Immature natural killer cell (primary cell): ENCODE results near the gene KCNH4. TPM values are rescaled to one million over a fixed set of nuclear protein-coding genes. Genes with fewer than 3 reads are reported as not detected.
"Not testable (repeated sequence)": the region's sequence is repeated elsewhere in the genome, so short reads cannot be mapped to it uniquely, and the experiment has no call there.

Experiments used
- DNase-seq, 3 donors: peaks; one replicate each; pipeline ENCODE4 v3.0.0; 2022; ENCODE audit warnings: mixed read lengths in 1 of 3
- H3K27ac Mint-ChIP-seq, 6 donors: one replicate each; pipeline ENCODE4 v1.8.0; 2020; ENCODE audit warnings: mixed read lengths in 6 of 6, mild to moderate bottlenecking in 5 of 6, inconsistent platforms in 4 of 6, moderate library complexity in 3 of 6
- H3K27me3 Mint-ChIP-seq, 3 donors: one replicate each; pipeline ENCODE4 v1.8.0; 2020 to 2021; ENCODE audit warnings: low read depth in 3 of 3, mild to moderate bottlenecking in 3 of 3, mixed read lengths in 3 of 3, moderate library complexity in 3 of 3, inconsistent platforms in 1 of 3
- H3K36me3 Mint-ChIP-seq, 3 donors: one replicate each; pipeline ENCODE4 v1.8.0; 2020; ENCODE audit warnings: mixed read lengths in 3 of 3, inconsistent platforms in 2 of 3, mild to moderate bottlenecking in 2 of 3
- H3K4me1 Mint-ChIP-seq, 2 donors: one replicate each; pipeline ENCODE4 v1.8.0; 2020; ENCODE audit warnings: inconsistent platforms in 2 of 2, mild to moderate bottlenecking in 2 of 2, mixed read lengths in 2 of 2, moderate library complexity in 1 of 2
- H3K4me3 Mint-ChIP-seq, 5 donors: one replicate each; pipeline ENCODE4 v1.8.0; 2020; ENCODE audit warnings: mild to moderate bottlenecking in 5 of 5, mixed read lengths in 5 of 5, inconsistent platforms in 3 of 5, moderate library complexity in 3 of 5
- H3K9me3 Mint-ChIP-seq, 6 donors: one replicate each; pipeline ENCODE4 v1.8.0; 2020; ENCODE audit warnings: mild to moderate bottlenecking in 6 of 6, mixed read lengths in 6 of 6, inconsistent platforms in 4 of 6, moderate library complexity in 3 of 6
- polyA plus RNA-seq, 3 donors: library from polyadenylated mRNA; unstranded; fragments of 300-500 nt; fragmentation: Illumina TruSeq; gene quantifications; one replicate each; pipeline ENCODE4 v1.2.3, GENCODE V29; 2021

KCNH4 gene
- polyA plus RNA-seq, 3 donors from 2014 or later, result not detected

DNA sequence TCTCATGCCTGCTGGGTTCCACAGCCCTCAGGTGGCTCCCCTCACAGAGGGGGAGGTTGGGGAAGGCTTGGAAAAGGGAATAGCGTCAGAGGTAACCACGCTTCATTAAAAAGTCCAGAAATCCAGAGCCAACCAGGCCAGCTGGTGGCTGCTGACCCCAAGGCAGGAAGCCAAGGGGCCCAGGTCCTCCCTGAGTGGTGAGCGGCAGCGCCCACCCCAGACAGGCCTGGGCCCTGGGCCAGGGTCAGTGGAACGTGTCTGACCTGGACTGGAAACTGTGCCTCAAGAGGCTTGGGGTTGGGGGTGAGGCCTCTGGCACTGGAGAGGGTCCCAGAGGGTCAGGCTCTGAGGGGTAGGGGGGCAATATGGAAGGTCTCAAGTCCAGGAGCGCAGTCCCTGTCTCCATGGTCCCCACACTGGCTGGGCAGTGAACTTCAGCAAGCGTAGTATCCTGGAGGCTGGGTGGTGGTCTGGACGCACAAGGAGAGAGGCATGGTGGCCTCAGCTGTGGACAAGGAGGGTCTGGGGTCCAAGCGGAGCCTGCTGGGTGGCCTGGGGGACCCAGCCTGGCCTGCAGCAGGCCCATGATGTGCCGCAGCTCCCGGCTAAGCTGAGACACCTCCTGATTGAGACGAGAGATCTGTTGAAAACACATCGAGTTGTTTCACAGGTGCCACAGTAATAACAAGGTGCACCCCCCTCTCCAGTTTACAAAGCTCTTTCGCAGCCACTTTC, 21.0 kb downstream of the KCNH4 start:
- peaks cover 1 to 6% (median 2%) of the 10 kb centered on the region in 3 donors for H3K27me3 Mint-ChIP-seq
- peaks cover 9 to 11% of the 10 kb centered on the region in 2 donors for H3K4me1 Mint-ChIP-seq
- no peak overlapping the region for H3K27ac Mint-ChIP-seq
- no peak overlapping the region for H3K4me3 Mint-ChIP-seq
- no peaks in the 10 kb centered on the region for H3K9me3 Mint-ChIP-seq
- no peak for DNase-seq
- H3K36me3 Mint-ChIP-seq, result no peaks in the 10 kb centered on the region

DNA sequence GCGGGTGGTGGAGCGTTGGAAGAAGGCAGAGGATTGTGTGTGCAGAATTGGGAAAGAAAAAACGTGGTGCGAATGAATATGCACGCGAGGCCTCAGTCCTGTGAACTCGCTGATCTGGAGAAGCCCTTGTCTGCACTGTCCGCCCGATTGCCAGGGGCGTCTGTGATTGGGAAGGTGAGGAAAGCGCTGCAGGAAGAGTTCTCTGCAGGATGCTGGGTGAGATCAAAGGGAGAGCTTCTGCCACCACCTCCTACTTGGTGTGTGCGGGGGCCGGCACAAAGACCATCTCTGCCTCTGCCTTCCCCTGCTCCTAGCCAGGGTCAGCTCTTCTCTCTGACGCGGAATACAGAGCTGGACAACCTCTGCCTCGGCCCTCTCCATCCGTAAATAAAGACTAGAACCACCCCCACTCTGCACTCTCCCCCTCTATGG, 25.3 kb downstream of the KCNH4 start:
- Mint-ChIP-seq H3K4me3 (peak overlapping the region; percentile 81 to 97 (median 93)), H3K27ac (peak overlapping the region in 3 of 6 donors; percentile 8 to 45 (median 21)), H3K36me3 (no peaks in the 10 kb centered on the region), H3K4me1 (peaks cover 40 to 45% of the 10 kb centered on the region in 2 donors), H3K9me3 (no peaks in the 10 kb centered on the region), H3K27me3 (peaks cover 2 to 7% (median 7%) of the 10 kb centered on the region in 3 donors)
- DNase-seq, result no peak

DNA sequence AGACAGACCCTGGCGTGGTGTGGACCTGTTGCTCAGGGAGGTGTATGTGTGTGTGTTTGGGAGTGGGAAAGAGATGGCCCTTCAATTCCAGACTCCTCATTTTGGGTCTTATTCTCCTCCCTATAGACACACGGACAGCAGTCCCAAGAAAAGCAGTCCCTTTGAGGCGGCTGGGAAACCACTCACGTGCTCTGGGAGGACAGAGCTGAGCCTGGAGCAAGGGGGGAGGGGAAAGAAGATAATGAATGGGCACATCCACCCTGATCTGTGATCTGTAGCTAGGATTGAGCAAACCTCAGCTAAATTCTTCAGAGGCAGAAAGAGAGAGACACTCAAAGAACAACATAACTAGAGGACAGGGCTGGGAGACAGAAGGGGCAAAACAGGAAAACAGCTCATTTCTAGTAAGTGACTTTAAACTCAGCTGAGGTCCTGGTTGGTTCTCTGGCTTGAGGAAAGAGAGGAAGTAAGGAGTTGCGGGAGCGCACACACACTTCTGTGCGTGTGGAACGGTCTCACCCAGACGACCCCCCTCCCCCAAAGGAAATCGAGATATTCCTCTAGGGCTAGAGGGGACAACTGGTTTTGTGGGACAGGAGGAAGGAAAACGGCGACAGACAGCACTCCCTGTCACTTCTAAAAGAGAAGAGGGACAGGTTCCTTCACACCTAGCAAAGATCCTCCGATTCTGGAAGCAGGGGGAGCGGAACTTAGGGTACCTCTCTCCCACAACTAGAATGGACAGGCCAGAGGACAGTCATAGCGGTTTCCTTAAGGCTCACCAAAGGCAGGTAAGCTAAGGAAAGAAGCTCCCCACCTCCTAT, 26.8 kb downstream of the KCNH4 start:
- DNase-seq, result peak in 1 of 3 donors; percentile 17
- H3K4me3 Mint-ChIP-seq, result peak overlapping the region; percentile 81 to 97 (median 93)
- peak overlapping the region; percentile 70 to 96 (median 92) for H3K27ac Mint-ChIP-seq
- no peaks in the 10 kb centered on the region for H3K9me3 Mint-ChIP-seq
- H3K4me1 Mint-ChIP-seq, result peaks cover 40 to 45% of the 10 kb centered on the region in 2 donors
- peaks cover 2 to 7% (median 7%) of the 10 kb centered on the region in 3 donors for H3K27me3 Mint-ChIP-seq
- H3K36me3 Mint-ChIP-seq, result no peaks in the 10 kb centered on the region

DNA sequence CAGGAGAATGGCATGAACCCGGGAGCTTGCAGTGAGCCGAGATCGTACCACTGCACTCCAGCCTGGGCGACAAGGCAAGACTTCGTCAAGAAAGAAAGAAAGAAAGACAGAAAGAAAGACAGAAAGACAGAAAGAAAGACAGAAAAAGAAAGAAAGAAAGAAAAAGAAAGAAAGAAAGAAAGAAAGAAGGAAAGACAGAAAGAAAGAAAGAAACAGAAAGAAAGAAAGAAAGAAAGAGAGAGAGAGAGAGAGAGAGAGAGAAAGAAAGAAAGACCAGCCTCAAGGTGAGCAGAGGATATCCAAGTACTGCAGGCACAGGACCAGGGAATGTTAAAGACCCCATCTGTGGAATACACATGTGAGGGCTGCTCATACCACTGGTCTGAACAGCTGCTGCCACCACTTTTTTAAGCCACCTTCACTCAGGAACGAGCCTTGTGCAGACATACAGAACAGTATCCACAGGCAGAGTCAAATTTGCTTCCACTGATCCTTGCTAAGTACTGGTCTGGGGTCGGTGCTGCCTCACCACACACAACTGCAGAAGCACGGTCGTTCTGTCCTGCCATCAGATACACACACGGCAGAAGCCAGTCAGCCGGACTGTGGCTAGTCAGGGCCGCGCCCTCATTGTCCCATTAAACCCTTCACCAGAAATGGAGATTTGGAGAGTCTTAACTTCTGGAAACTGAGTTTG, 33.9 kb downstream of the KCNH4 start:
- Mint-ChIP-seq H3K27ac (peak overlapping the region in 2 of 6 donors; percentile 59 to 73), H3K27me3 (peaks cover 0 to 2% (median 0%) of the 10 kb centered on the region in 3 donors), H3K4me1 (peaks cover 30 to 55% of the 10 kb centered on the region in 2 donors), H3K36me3 (peaks cover 0 to 11% (median 9%) of the 10 kb centered on the region in 3 donors), H3K9me3 (no peaks in the 10 kb centered on the region), H3K4me3 (no peak overlapping the region)
- no peak for DNase-seq

DNA sequence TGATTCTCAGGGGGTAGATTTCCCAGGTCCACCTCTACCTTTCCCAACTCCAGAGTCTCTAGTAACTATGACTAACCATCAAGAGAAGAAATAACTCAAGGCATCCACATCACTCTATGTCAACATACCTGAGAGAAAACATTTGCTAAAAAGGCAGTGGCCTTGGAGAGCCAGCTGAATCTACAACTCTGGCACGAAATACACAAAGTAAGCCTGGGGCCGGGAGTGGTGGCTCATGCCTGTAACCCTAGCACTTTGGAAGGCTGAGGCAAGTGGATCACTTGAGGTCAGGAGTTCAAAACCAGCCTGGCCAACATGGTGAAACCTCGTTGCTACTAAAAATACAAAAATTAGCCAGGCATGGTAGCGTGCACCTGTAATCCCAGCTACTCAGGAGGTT, 37.8 kb downstream of the KCNH4 start:
- H3K27me3 Mint-ChIP-seq, H3K36me3 Mint-ChIP-seq, H3K4me3 Mint-ChIP-seq, DNase-seq, H3K9me3 Mint-ChIP-seq: not testable (repeated sequence)
- Mint-ChIP-seq H3K4me1 (peaks cover 35 to 59% of the 10 kb centered on the region in 2 donors), H3K27ac (peak overlapping the region in 2 of 6 donors; percentile 18 to 25)

DNA sequence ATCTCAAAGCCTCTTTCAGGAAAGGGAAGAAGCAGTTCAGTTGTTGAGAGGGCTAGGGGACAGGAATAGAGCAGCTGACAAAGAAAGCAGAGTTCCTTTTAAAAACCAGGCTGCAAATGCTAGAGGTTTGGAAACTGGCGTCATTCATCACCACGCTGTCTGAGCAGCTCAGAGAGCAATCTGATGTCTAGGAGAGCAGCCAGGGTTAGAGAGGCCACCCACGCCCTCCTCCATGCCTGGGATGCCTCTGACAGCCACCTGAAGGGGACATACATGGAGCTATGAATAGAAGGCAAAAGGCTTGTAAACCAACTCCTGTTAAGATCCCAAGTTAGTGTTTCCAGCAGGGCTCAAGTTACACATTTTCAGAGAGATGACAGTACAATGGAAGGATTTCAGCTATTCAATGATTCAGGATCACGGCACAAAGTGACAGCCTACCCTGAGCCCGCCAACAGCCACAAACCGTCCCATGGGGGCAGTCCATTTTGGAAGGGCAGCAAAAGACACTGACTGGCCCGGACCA, 38.5 kb downstream of the KCNH4 start:
- no peak overlapping the region for H3K4me3 Mint-ChIP-seq

DNA sequence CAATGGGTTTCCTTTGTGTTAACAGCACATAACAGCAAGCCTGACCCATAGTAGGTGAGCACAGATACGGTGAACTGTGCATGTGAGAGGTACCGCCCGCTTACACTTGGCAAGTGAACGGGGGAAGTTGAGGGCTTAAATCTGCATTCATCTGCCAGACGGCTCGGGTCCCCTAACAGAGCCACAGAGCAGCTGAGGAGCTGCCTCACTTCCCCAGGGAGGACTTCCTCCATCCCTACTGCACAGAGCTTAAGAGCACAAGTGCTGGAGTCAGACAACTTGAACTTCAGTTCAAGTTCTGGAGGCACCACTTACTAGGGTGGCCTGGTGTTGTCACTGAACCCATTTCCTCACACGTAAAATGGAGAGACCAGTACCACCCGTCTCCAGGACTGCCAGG, 39.6 kb downstream of the KCNH4 start:
- no peaks in the 10 kb centered on the region for H3K9me3 Mint-ChIP-seq
- no peak for DNase-seq
- H3K4me3 Mint-ChIP-seq, result no peak overlapping the region
- H3K27ac Mint-ChIP-seq, result peak overlapping the region in 2 of 6 donors; percentile 17 to 34
- peaks cover 35 to 55% of the 10 kb centered on the region in 2 donors for H3K4me1 Mint-ChIP-seq
- H3K36me3 Mint-ChIP-seq, result peaks cover 0 to 6% (median 4%) of the 10 kb centered on the region in 3 donors
- peaks cover 0 to 4% (median 0%) of the 10 kb centered on the region in 3 donors for H3K27me3 Mint-ChIP-seq

More for the DNA sequence above, 38.5 kb downstream of the KCNH4 start:
- Mint-ChIP-seq H3K27me3 (peaks cover 0 to 4% (median 0%) of the 10 kb centered on the region in 3 donors), H3K36me3 (peaks cover 0 to 6% (median 5%) of the 10 kb centered on the region in 3 donors), H3K4me1 (peaks cover 37 to 60% of the 10 kb centered on the region in 2 donors), H3K9me3 (no peaks in the 10 kb centered on the region), H3K27ac (peak overlapping the region in 2 of 6 donors; percentile 18 to 37)
- no peak for DNase-seq

DNA sequence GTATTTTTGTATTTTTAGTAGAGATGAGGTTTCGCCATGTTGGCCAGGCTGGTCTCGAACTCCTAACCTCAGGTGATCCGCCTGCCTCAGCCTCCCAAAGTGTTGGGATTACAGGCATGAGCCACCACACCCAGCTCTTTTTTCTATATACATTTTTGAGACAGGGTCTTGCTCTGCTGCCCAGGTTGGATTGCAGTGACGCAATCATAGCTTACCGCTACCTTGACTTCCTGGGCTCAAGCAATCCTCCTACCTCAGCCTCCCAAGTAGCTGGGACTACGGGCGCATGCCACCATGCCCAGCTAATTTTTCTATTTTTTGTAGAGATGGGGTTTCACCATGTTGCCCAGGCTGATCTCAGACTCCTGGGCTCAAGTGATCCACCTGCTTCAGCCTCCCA, 40.3 kb downstream of the KCNH4 start:
- H3K4me1 Mint-ChIP-seq, result peaks cover 38 to 62% of the 10 kb centered on the region in 2 donors
- not testable (repeated sequence) for H3K9me3 Mint-ChIP-seq, H3K27me3 Mint-ChIP-seq, DNase-seq, H3K27ac Mint-ChIP-seq, H3K36me3 Mint-ChIP-seq, H3K4me3 Mint-ChIP-seq

DNA sequence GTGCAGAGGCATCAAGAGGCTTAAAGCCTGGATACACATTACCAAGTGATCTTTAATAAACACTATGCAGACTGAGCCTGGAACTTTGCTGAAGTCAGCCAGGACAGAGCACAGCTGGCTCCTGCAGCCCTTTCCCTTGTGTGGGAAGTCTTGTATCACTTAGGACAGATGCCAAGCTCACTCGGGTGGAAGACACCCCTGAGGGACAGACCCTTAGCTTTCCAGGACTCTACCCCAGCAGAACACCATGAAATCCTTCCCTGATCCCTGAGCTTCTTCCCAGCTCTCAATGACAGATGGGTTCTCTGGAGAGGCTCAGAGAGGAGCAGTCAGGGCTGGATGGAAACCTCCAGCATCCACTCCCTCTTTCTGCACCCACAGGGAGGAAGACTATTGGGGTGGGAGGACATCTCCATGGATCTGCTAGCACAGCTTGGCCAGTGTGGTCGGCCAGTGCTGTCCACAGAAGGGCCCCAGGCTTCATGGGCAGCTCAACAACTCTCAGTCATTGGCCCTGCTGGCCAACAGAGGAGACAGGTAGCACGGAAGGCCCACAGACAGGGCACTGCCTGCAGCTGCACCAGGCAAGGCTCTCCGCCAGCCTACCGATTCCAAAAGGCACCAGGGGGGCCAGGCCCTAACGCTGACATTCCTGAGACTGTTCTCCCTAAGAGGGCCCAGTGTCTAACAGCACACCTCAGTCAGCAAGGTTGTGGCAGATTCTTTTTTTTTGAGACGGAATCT, 42.0 kb downstream of the KCNH4 start:
- DNase-seq, result no peak
- H3K27me3 Mint-ChIP-seq, result peaks cover 0 to 6% (median 0%) of the 10 kb centered on the region in 3 donors
- H3K27ac Mint-ChIP-seq, result peak overlapping the region in 1 of 6 donors; percentile 17
- peaks cover 47 to 64% of the 10 kb centered on the region in 2 donors for H3K4me1 Mint-ChIP-seq
- H3K4me3 Mint-ChIP-seq, result no peak overlapping the region
- H3K36me3 Mint-ChIP-seq, result peaks cover 0 to 6% (median 4%) of the 10 kb centered on the region in 3 donors
- H3K9me3 Mint-ChIP-seq, result no peaks in the 10 kb centered on the region

DNA sequence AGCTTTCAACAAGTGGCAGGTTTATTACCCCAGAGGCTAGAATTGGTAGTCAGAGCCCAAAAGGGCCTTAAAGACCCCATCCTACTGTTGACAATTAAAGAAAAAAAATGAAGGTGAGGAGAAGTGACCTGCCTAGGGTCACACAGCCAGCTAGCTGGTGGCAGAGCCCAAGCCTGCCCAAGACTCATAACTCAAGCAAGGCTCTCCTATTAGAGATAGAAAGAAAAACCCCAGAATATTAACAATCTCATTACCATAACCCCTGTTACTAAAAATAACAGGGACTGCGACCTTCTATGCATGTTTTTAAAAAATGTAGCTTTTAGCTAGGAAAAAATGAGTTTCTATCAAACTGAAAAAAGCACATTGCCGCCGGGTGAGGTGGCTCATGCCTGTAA, 44.3 kb downstream of the KCNH4 start:
- H3K9me3 Mint-ChIP-seq, result no peaks in the 10 kb centered on the region
- DNase-seq, result no peak
- peaks cover 52 to 65% of the 10 kb centered on the region in 2 donors for H3K4me1 Mint-ChIP-seq
- H3K36me3 Mint-ChIP-seq, result no peaks in the 10 kb centered on the region
- H3K4me3 Mint-ChIP-seq, result no peak overlapping the region
- H3K27ac Mint-ChIP-seq, result no peak overlapping the region
- peaks cover 0 to 6% (median 2%) of the 10 kb centered on the region in 3 donors for H3K27me3 Mint-ChIP-seq

DNA sequence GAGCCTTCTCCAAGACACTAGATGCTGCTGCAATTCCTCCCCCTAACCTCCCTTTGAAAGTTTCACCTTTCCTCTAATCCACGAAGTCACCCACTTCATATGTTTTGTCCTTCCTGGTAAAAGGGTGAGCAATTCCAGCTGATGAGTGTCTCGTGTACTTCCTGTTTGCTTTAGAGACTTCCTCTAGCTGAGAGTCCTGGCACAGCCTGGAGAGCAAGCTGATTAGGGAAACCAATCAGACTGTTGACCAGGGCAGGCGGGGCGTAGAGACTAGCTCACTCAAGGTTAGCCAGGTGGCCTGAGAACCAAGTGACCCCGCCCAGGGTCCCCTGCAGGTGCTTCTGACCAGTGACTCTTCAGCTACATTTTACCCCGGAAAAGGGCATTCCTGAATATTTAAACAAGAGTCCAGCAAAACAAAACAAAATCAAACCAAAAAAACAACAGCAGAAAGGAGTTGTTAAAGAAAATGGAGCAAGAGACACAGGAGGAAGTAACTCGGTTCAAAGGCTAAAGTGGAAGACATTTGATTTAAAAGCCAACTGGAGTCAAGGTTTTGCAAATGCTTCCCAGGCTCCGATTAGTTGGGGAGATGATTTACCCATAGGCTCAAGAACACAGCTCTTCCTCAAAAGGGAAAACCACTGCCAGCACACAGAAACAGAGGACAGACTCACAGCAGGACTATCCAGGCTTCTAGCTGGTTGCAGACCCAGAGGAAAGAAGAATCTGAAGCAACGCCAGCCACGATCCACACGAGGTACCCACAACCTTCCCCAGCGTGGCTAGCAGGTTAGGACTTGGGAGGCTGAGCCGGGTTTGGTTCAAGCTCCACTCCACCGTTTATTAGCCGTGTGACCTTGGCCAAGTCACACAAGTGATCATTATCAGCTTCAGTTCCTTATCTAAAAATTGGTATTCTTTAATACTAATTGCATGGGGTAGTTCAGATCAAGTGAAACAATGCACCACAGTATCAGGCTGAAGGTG, 45.0 kb downstream of the KCNH4 start:
- peaks cover 51 to 65% of the 10 kb centered on the region in 2 donors for H3K4me1 Mint-ChIP-seq
- no peaks in the 10 kb centered on the region for H3K9me3 Mint-ChIP-seq
- H3K27ac Mint-ChIP-seq, result peak overlapping the region in 5 of 6 donors; percentile 11 to 60 (median 47)
- DNase-seq, result no peak
- H3K27me3 Mint-ChIP-seq, result peaks cover 0 to 6% (median 2%) of the 10 kb centered on the region in 3 donors
- no peak overlapping the region for H3K4me3 Mint-ChIP-seq
- peaks cover 0 to 4% (median 4%) of the 10 kb centered on the region in 3 donors for H3K36me3 Mint-ChIP-seq

DNA sequence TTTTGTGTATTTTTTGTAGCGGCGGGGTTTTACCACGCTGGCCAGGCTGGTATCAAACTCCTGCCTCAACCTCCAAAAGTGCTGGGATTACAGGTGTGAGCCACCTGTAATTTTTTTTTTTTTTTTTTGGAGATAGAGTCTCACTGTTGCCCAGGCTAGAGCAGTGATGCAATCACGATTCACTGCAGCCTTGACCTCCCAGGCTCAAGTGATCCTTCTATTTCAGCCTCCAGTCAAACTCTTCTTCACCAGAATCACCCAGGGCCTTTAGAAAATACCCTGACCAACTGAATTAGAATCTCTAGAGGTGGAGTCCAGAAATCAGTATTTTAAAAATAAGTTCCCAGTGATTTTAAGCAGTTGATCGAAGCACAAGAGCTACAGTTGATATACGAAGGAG, 45.8 kb downstream of the KCNH4 start:
- Mint-ChIP-seq H3K9me3 (no peaks in the 10 kb centered on the region), H3K27me3 (peaks cover 0 to 6% (median 2%) of the 10 kb centered on the region in 3 donors), H3K4me1 (peaks cover 52 to 66% of the 10 kb centered on the region in 2 donors)

More for the DNA sequence above, 45.8 kb downstream of the KCNH4 start:
- no peak for DNase-seq
- peaks cover 3 to 4% (median 4%) of the 10 kb centered on the region in 3 donors for H3K36me3 Mint-ChIP-seq
- no peak overlapping the region for H3K4me3 Mint-ChIP-seq
- peak overlapping the region in 1 of 6 donors; percentile 2 for H3K27ac Mint-ChIP-seq
